ENCODE data around the gene CYP4A22.

GRCh38 chr1:47160716-47161115, 23.5 kb downstream of the CYP4A22 start:
- TF ChIP-seq POLR2A (IDR thresholded peaks at IDR 0.05) (no peak), POLR2AphosphoS5 (IDR thresholded peaks at IDR 0.05) (no peak)
